GM10266 (cell line): ENCODE data around the gene NMRAL1.

Experiments used
- DNase-seq: peaks from one replicate; pipeline ENCODE4 v3.0.0; 2012; ENCODE audit errors: extremely low spot score
- TF ChIP-seq, protein P1 (sequence below): IDR thresholded peaks from 2 replicates; pipeline ENCODE4 v1.5.1; 2012; ENCODE audit warnings: mild to moderate bottlenecking, low read depth; ENCODE audit not compliant: control insufficient read depth, insufficient read depth; ENCODE audit errors: missing control alignments

The NMRAL1 gene

GRCh38 chr16:4465977-4466779 lies 8.2 kb downstream of the NMRAL1 start:
- TF ChIP-seq, protein P1, sequence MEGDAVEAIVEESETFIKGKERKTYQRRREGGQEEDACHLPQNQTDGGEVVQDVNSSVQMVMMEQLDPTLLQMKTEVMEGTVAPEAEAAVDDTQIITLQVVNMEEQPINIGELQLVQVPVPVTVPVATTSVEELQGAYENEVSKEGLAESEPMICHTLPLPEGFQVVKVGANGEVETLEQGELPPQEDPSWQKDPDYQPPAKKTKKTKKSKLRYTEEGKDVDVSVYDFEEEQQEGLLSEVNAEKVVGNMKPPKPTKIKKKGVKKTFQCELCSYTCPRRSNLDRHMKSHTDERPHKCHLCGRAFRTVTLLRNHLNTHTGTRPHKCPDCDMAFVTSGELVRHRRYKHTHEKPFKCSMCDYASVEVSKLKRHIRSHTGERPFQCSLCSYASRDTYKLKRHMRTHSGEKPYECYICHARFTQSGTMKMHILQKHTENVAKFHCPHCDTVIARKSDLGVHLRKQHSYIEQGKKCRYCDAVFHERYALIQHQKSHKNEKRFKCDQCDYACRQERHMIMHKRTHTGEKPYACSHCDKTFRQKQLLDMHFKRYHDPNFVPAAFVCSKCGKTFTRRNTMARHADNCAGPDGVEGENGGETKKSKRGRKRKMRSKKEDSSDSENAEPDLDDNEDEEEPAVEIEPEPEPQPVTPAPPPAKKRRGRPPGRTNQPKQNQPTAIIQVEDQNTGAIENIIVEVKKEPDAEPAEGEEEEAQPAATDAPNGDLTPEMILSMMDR, result no peak
- no peak for DNase-seq

GRCh38 chr16:4463522-4464163 lies 10.8 kb downstream of the NMRAL1 start:
- DNase-seq, result no peak
- TF ChIP-seq, protein P1, result no peak

DNA sequence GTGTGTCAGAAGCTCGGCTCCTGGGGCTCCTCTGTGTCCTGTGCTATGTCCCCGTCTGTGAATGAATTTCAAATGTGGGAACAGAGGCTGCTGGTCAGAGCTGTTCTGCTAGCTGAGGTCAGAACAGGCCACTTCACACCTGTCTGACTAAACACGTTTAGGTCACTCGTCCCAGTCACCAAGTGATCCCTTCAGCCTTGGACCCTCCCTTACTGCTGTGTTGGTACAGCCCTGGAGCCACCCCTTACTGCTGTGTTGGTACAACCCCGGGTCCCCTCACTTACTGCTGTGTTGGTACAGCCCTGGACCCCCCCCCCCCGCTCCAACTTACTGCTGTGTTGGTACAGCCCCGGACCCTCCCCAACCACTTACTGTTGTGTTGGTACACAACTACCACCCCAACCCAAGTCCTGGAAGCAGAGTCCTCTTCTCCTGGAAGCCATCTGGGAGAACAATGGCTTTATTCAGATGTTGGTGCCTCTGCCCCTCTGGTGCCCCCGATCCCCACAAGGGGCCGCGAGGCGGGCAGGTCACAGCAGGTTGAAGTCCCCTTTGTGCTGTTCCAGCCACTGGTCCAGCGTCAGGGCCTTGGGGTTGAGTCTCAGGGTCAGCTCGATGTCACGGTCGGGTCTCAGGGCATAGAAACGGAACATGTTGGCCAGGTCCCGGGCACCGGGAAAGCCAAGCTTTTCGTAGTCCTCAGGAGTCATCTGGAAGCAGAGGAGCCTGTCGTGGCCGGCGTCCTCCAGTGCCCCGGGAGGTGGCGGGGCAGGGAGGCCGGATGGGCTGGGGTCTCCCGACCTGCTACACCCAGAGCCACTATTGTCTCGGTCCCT lies 13.0 kb downstream of the NMRAL1 start:
- DNase-seq, result no peak

DNA sequence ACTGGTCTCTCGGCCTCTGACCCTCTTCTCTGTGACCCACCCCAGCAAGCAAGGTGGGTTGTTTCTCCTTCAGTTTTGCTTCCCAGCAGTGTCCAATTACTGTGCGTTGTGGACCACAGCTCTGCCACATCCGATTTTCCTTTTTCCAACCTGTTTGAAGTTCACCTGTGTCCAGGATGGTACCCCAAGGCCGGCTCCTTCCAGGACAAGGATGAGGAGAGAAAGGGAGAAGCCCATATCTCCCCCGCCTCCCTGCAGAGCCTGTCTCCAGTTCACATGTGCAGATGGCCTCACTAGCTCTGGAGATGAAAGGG lies 13.5 kb downstream of the NMRAL1 start:
- TF ChIP-seq, protein P1, result no peak
- DNase-seq, result no peak

More for the DNA sequence above, 13.0 kb downstream of the NMRAL1 start:
- TF ChIP-seq, protein P1, result no peak

- no peak for DNase-seq
- TF ChIP-seq, protein P1, result no peak
Observed at GRCh38 chr16:4455951-4456350, 18.5 kb downstream of the NMRAL1 start.

- TF ChIP-seq, protein P1, result no peak
- no peak for DNase-seq
Observed at GRCh38 chr16:4455081-4455480, 19.3 kb downstream of the NMRAL1 start.

GRCh38 chr16:4454623-4455022 lies 19.8 kb downstream of the NMRAL1 start:
- TF ChIP-seq, protein P1, result no peak
- DNase-seq, result no peak
